Measurements from ENCODE around the gene ZSCAN2. TPM values are rescaled to one million over a fixed set of nuclear protein-coding genes. Genes with fewer than 3 reads are reported as not detected.

The ZSCAN2 gene
- total RNA-seq, 6 experiments from 2014 or later, result 4.5 to 5.9 (median 5.5) TPM

DNA sequence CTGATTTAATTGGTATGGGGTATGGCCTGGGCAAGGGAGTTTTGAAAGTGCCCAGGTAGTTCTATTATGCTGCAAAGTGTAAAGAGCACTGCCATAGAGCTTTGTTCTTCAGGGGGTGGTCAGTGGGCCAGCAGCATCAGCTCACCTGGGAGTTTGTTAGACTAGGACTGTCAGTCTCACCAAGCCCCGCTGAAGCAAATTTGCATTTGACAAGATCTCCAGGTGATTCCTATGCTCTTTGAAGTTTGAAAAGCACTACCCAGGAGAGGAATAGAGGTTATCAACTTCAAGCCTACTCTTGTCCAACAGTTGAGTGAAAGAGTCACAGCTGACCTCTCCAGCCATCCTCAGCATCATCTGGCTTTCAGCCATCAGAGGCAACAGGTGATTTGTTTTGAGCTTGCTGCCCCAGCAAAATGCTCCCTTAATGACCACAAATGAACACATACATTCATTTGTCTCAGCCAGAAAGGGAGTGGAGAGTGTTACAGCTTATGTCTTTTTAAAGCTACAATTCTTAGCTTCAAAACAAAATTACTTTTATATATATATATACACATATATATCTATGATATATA is 8.0 kb downstream of the ZSCAN2 start:
- no peaks in the 10 kb centered on the region; the same call in 1 of the 2 replicates for H3K36me3 Mint-ChIP-seq (ENCODE audit: low read depth)
- no peak for TF ChIP-seq CTCF (IDR thresholded peaks at IDR 0.05)
- H3K9me3 Mint-ChIP-seq, result no peaks in the 10 kb centered on the region
- no peak overlapping the region for H3K27ac Mint-ChIP-seq
- H3K27me3 Mint-ChIP-seq (ENCODE audit: insufficient read depth), result no peaks in the 10 kb centered on the region; the same call in 1 of the 2 replicates
- peaks cover 12% of the 10 kb centered on the region for H3K4me1 Mint-ChIP-seq (ENCODE audit: low read depth)
- H3K4me3 Mint-ChIP-seq, result no peak overlapping the region
- no peak for DNase-seq

DNA sequence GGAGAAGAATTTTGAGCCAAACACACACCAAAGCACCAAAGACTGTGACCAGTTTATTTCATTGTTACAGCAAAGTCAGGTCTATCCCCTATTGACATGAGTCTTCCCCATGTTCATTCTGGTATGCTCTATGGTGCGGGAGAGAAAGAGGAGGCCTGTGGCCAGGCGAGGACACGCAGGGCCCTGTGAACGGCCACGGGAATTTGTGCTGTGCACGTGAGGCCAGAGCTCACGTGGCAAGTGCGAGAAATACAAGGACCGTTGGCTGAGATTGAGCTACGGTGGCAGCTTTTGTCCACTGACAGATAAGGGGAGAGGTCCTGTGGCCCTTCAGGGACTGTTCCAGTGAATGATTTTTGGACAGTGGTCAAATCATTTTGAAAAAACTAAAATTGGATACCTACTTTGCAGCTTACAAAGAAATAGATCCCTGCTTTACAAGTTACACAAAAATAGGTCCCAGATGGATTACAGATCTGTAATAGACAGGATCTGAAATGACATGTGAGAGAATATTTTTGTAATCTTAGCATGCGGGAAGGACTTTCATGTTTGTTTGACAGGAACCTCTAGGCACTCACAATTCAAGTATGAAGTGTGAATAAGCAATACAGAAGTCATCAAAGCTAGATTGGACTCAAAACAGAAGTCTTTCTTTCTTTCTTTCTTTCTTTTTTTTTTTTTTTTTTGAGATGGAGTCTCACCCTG is 9.2 kb downstream of the ZSCAN2 start:
- peaks cover 11% of the 10 kb centered on the region for H3K4me1 Mint-ChIP-seq (ENCODE audit: low read depth)
- no peak overlapping the region for H3K27ac Mint-ChIP-seq
- DNase-seq, result no peak
- no peak overlapping the region for H3K4me3 Mint-ChIP-seq
- H3K36me3 Mint-ChIP-seq (ENCODE audit: low read depth), result no peaks in the 10 kb centered on the region; the same call in 1 of the 2 replicates
- no peaks in the 10 kb centered on the region for H3K9me3 Mint-ChIP-seq
- no peak for TF ChIP-seq CTCF (IDR thresholded peaks at IDR 0.05)
- H3K27me3 Mint-ChIP-seq (ENCODE audit: insufficient read depth), result no peaks in the 10 kb centered on the region; the same call in 1 of the 2 replicates

DNA sequence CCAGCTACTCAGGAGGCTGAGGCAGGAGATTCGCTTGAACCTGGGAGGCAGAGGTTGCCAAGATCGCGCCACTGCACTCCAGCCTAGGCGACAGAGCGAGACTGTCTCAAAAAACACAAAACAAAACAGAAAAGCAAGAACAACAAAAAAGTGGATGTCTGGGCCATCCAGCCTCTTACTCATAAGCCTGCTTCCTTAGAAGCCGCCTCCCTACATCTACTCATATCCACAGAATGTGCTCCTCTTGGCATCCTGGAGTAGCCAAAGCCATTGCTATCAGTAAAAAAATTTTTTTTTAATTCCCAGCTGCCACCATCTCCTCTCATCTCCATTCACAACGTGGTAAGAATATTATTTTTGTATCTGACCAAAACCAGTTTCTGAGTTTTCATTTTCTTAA is 10.8 kb downstream of the ZSCAN2 start:
- Mint-ChIP-seq H3K9me3 (no peaks in the 10 kb centered on the region), H3K4me3 (no peak overlapping the region), H3K4me1 (ENCODE audit: low read depth) (peaks cover 7% of the 10 kb centered on the region), H3K27me3 (ENCODE audit: insufficient read depth) (peaks cover 1% of the 10 kb centered on the region), H3K36me3 (ENCODE audit: low read depth) (no peaks in the 10 kb centered on the region), H3K27ac (no peak overlapping the region)
- DNase-seq, result peak; percentile 28
- no peak for TF ChIP-seq CTCF (IDR thresholded peaks at IDR 0.05)

DNA sequence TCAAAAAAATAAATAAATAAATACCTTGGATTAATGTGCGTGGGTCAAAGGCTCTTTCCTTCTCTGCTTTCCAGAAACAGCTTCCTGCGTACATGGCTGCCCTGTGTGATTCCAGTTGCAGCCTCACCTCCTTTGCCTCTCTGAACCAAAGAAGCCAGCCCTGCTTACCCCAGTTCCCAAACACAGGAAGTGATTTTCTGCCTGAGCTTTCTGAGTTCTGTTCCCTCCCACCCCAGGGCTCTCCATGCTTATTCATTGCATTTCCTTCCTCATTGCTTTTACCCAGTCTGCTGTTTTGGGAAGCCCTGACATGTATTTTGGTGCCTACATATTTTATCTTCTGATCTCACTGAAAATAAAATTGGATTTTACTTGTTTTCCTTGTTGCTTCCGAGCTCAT is 15.4 kb downstream of the ZSCAN2 start:
- Mint-ChIP-seq H3K27ac (no peak overlapping the region), H3K36me3 (ENCODE audit: low read depth) (peaks cover 24% of the 10 kb centered on the region), H3K9me3 (peaks cover 23% of the 10 kb centered on the region), H3K27me3 (ENCODE audit: insufficient read depth) (peaks cover 1% of the 10 kb centered on the region), H3K4me1 (ENCODE audit: low read depth) (peaks cover 7% of the 10 kb centered on the region), H3K4me3 (no peak overlapping the region)
- DNase-seq, result no peak
- no peak for TF ChIP-seq CTCF (IDR thresholded peaks at IDR 0.05)

- no peak for DNase-seq
- H3K9me3 Mint-ChIP-seq, result peaks cover 44% of the 10 kb centered on the region
- peaks cover 51% of the 10 kb centered on the region for H3K36me3 Mint-ChIP-seq (ENCODE audit: low read depth)
- no peaks in the 10 kb centered on the region; the same call in 1 of the 2 replicates for H3K27me3 Mint-ChIP-seq (ENCODE audit: insufficient read depth)
- H3K4me3 Mint-ChIP-seq, result no peak overlapping the region
- H3K4me1 Mint-ChIP-seq (ENCODE audit: low read depth), result no peaks in the 10 kb centered on the region
- H3K27ac Mint-ChIP-seq, result no peak overlapping the region
- no peak for TF ChIP-seq CTCF (IDR thresholded peaks at IDR 0.05)
Measured at GRCh38 chr15:84620626-84621025, 19.8 kb downstream of the ZSCAN2 start.

Data from HFFc6 (cell line).